HG03342 (cell line): ENCODE results near the gene MNX1.

Experiments used
- ATAC-seq: cut with Tn5 transposase; IDR thresholded peaks from one replicate; pipeline ENCODE4 v1.9.1; 2021; ENCODE audit warnings: mild to moderate bottlenecking, moderate library complexity; ENCODE audit not compliant: unreplicated experiment

Gene MNX1

GRCh38 chr7:157010588-157011332, at the start of gene MNX1:
TSS of gene MNX1 (minus strand) at chr7:157010663. CDS start at chr7:157010350, 313 bp downstream.
- ATAC-seq, result peak; percentile 72

- ATAC-seq, result no peak
Measured at GRCh38 chr7:157059534-157059933, 49.1 kb upstream of the MNX1 start.

GRCh38 chr7:157058701-157059100, 48.2 kb upstream of the MNX1 start:
- ATAC-seq, result no peak

- ATAC-seq, result no peak
Measured at GRCh38 chr7:157058068-157058467, 47.6 kb upstream of the MNX1 start.

GRCh38 chr7:157056957-157057902, 46.8 kb upstream of the MNX1 start:
- no peak for ATAC-seq

- ATAC-seq, result no peak
Measured at GRCh38 chr7:157056246-157056645, 45.8 kb upstream of the MNX1 start.

GRCh38 chr7:157054927-157055326, 44.5 kb upstream of the MNX1 start:
- ATAC-seq, result no peak

- ATAC-seq, result no peak
Measured at GRCh38 chr7:157053118-157053517, 42.7 kb upstream of the MNX1 start.

GRCh38 chr7:157047148-157047547, 36.7 kb upstream of the MNX1 start:
- ATAC-seq, result no peak

- no peak for ATAC-seq
Measured at GRCh38 chr7:157046681-157047080, 36.2 kb upstream of the MNX1 start.

- ATAC-seq, result no peak
Measured at GRCh38 chr7:157044943-157045660, 34.6 kb upstream of the MNX1 start.

GRCh38 chr7:157044147-157044687, 33.8 kb upstream of the MNX1 start:
- no peak for ATAC-seq

GRCh38 chr7:157043745-157044144, 33.3 kb upstream of the MNX1 start:
- no peak for ATAC-seq

- ATAC-seq, result no peak
Measured at GRCh38 chr7:157041514-157042277, 31.2 kb upstream of the MNX1 start.

- no peak for ATAC-seq
Measured at GRCh38 chr7:157041004-157041403, 30.5 kb upstream of the MNX1 start.

GRCh38 chr7:157037635-157038034, 27.2 kb upstream of the MNX1 start:
- ATAC-seq, result no peak

GRCh38 chr7:157037028-157037427, 26.6 kb upstream of the MNX1 start:
- ATAC-seq, result no peak

GRCh38 chr7:157035979-157036378, 25.5 kb upstream of the MNX1 start:
- ATAC-seq, result no peak

- no peak for ATAC-seq
Measured at GRCh38 chr7:157035302-157035701, 24.8 kb upstream of the MNX1 start.
